ENCODE data around the gene SPRR2F. TPM values are rescaled to one million over a fixed set of nuclear protein-coding genes. Genes with fewer than 3 reads are reported as not detected.
"Not testable (repeated sequence)": the region's sequence is repeated elsewhere in the genome, so short reads cannot be mapped to it uniquely, and the experiment has no call there.

The SPRR2F gene
- total RNA-seq, 1 donor from 2014 or later = not detected

DNA sequence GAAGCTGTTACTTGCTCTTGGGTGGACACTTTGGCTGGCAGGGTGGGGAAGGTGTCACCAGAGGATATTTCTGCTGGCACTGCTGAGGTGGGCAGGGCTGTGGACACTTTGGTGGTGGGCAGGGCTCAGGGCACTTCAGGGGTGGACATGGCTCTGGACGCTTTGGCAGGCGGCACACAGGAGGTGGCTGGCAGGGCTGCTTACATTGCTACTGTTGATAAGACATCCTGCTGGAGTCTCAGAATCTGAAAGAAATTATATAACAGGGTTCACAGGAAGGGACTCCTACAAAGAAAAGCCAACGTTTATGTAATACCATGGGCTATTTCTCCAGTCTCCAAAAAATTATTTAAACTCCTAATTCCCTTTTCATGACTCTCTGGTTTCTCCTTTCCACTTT lies 27.2 kb upstream of the SPRR2F start:
- H3K36me3 ChIP-seq = no peaks in the 10 kb centered on the region
- H3K9me3 ChIP-seq (replicated peaks) = no peaks in the 10 kb centered on the region
- intact Hi-C loops (cut with micrococcal nuclease) = no loop called here
- H3K4me3 ChIP-seq = no peak overlapping the region
- no peaks in the 10 kb centered on the region for H3K27me3 ChIP-seq (ENCODE audit: low read depth)
- no peak for DNase-seq
- H3K27ac ChIP-seq (replicated peaks) = no peak overlapping the region
- H3K4me1 ChIP-seq = no peaks in the 10 kb centered on the region
- TF ChIP-seq, protein P1, sequence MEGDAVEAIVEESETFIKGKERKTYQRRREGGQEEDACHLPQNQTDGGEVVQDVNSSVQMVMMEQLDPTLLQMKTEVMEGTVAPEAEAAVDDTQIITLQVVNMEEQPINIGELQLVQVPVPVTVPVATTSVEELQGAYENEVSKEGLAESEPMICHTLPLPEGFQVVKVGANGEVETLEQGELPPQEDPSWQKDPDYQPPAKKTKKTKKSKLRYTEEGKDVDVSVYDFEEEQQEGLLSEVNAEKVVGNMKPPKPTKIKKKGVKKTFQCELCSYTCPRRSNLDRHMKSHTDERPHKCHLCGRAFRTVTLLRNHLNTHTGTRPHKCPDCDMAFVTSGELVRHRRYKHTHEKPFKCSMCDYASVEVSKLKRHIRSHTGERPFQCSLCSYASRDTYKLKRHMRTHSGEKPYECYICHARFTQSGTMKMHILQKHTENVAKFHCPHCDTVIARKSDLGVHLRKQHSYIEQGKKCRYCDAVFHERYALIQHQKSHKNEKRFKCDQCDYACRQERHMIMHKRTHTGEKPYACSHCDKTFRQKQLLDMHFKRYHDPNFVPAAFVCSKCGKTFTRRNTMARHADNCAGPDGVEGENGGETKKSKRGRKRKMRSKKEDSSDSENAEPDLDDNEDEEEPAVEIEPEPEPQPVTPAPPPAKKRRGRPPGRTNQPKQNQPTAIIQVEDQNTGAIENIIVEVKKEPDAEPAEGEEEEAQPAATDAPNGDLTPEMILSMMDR (IDR thresholded peaks at IDR 0.05; ENCODE audit: borderline replicate concordance) = no peak

DNA sequence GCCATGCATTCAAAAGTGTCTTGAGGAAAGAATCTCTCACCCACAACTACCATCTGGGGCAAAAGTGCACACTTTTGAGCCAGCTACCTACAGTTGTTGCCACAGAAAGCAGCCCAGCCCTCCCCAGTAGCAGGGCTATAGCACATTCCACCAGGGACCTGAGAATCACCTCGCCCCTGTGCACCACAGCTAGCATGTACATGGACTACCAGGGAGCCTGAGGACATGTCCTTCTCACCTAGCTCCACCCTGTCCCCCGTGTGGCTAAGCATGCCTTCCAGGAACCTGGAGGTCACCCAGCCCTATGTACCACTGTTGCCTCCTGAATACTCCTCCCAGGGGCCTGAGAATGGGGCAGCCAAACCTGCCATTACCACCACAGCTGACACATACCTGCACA lies 20.4 kb upstream of the SPRR2F start:
- no peak overlapping the region for H3K27ac ChIP-seq (replicated peaks)
- no peaks in the 10 kb centered on the region for H3K4me1 ChIP-seq
- H3K36me3 ChIP-seq = no peaks in the 10 kb centered on the region
- no peak overlapping the region for H3K4me3 ChIP-seq
- intact Hi-C loops (cut with micrococcal nuclease) = no loop called here
- H3K27me3 ChIP-seq (ENCODE audit: low read depth) = peaks cover 14% of the 10 kb centered on the region
- DNase-seq = no peak
- TF ChIP-seq, protein P1 (IDR thresholded peaks at IDR 0.05; ENCODE audit: borderline replicate concordance) = no peak
- no peaks in the 10 kb centered on the region for H3K9me3 ChIP-seq (replicated peaks)

DNA sequence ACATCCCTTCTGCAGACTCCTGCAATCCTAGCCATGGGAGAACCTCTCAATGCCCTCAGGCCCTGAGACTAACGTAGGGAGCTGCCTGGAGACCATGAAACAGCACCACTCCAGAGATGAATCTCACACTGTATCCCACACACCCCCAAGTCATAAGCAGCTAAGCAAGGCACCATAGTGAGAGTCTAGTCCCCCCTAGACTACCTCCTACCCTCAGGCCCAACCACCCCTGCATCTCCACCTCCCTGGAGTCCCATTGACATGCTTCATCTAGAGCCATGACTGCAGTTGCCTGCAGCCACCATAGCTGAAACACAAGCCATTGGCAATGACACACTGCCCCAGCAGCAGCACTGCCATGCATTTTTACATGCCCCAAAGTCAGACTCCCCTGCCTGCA lies 20.0 kb upstream of the SPRR2F start:
- DNase-seq = no peak
- no peaks in the 10 kb centered on the region for H3K9me3 ChIP-seq (replicated peaks)
- H3K27me3 ChIP-seq (ENCODE audit: low read depth) = peaks cover 14% of the 10 kb centered on the region
- TF ChIP-seq, protein P1 (IDR thresholded peaks at IDR 0.05; ENCODE audit: borderline replicate concordance) = no peak
- H3K36me3 ChIP-seq = no peaks in the 10 kb centered on the region
- intact Hi-C loops (cut with micrococcal nuclease) = no loop called here
- no peaks in the 10 kb centered on the region for H3K4me1 ChIP-seq
- H3K4me3 ChIP-seq = no peak overlapping the region
- H3K27ac ChIP-seq (replicated peaks) = no peak overlapping the region

DNA sequence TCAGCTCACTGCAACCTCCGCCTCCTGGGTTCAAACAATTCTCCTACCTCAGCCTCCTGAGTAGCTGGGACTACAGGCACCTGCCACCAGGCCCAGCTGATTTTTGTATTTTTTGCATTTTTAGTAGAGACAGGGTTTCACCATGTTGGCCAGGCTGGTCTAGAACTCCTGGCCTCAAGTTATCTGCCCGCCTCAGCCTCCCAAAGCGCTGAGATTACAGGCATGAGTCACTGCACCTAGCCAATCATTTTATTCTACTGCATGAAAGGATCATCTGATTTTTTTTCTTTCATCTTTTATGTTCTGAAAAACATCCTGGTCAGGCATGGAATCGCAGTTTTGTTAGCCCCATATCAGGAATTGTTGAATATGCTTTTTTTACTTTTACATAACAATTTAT lies 15.4 kb upstream of the SPRR2F start:
- H3K36me3 ChIP-seq; H3K27me3 ChIP-seq (ENCODE audit: low read depth); H3K27ac ChIP-seq (replicated peaks); DNase-seq; intact Hi-C loops (cut with micrococcal nuclease); H3K4me1 ChIP-seq; H3K4me3 ChIP-seq: not testable (repeated sequence)
- peaks cover 28% of the 10 kb centered on the region for H3K9me3 ChIP-seq (replicated peaks)

DNA sequence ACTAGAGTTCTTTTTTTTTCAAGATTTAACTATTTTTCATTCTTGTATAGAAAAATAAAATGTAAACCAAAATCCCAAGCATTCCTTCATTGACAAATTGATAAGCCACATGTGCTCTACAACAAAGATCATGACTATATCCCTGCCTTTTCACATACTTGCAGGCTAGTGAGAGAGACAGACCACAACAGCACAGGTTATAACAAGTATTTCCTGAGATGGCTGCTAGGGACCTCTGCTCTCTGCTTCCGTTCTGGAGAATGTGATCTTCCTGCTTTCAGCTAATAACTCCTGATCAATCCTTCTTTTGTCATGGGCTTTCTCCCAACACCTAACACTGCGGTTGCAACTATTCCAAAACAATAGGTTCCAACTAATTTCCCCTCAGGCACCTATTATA lies 14.0 kb upstream of the SPRR2F start:
- Histone ChIP-seq H3K36me3 (no peaks in the 10 kb centered on the region), H3K4me3 (no peak overlapping the region), H3K4me1 (no peaks in the 10 kb centered on the region), H3K27me3 (ENCODE audit: low read depth) (peaks cover 4% of the 10 kb centered on the region), H3K27ac (replicated peaks) (no peak overlapping the region), H3K9me3 (replicated peaks) (peaks cover 35% of the 10 kb centered on the region)
- intact Hi-C loops (cut with micrococcal nuclease) = no loop called here
- no peak for DNase-seq
- TF ChIP-seq, protein P1 (IDR thresholded peaks at IDR 0.05; ENCODE audit: borderline replicate concordance) = no peak

DNA sequence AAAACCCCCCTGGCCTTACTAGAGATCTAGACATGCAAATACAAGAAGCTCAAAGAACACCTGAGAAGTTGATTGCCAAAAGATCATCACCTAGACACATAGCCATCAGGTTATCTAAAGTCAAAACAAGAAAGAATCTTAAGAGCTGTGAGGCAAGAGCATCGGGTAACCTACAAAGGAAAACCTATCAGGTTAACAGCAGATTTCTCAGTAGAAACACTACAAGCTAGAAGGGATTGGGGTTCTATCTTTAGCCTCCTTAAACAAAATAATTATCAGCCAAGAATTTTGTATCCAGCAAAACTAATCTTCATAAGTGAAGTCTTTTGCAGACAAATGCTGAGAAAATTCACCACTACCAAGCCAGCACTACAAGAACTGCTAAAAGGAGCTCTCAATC lies 12.2 kb upstream of the SPRR2F start:
- Histone ChIP-seq H3K9me3 (replicated peaks) (peaks cover 40% of the 10 kb centered on the region), H3K27me3 (ENCODE audit: low read depth) (peaks cover 4% of the 10 kb centered on the region), H3K4me1 (no peaks in the 10 kb centered on the region), H3K4me3 (no peak overlapping the region), H3K27ac (replicated peaks) (no peak overlapping the region), H3K36me3 (no peaks in the 10 kb centered on the region)
- TF ChIP-seq, protein P1 (IDR thresholded peaks at IDR 0.05; ENCODE audit: borderline replicate concordance) = no peak
- intact Hi-C loops (cut with micrococcal nuclease) = no loop called here
- DNase-seq = no peak

DNA sequence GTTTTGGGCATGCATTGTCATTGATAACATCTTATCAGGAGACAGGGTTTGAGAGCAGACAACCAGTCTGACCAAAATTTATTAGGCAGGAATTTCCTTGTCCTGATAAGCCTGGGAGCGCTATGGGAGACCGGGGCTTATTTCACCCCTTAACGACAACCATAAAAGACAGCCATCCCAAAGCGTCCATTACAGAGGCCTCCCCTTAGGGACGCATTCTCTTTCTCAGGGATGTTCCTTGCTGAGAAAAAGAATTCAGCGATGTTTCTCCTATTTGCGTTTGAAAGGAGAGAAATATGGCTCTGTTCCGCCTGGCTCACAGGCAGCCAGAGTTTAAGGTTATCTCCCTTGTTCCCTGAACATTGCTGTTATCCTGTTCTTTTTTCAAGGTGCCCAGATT lies 10.5 kb upstream of the SPRR2F start:
- DNase-seq; H3K27ac ChIP-seq (replicated peaks); H3K4me1 ChIP-seq; intact Hi-C loops (cut with micrococcal nuclease); H3K4me3 ChIP-seq; H3K36me3 ChIP-seq; H3K27me3 ChIP-seq (ENCODE audit: low read depth): not testable (repeated sequence)
- H3K9me3 ChIP-seq (replicated peaks) = peaks cover 40% of the 10 kb centered on the region
